K562 (cell line): Measurements from ENCODE around the gene POLR1A. TPM values are rescaled to one million over a fixed set of nuclear protein-coding genes. Genes with fewer than 3 reads are reported as not detected.

Experiments
- ATAC-seq: fragments of 200-7000 bp; cut with Tn5 transposase; 3 replicates; pipeline ENCODE4 v1.9.1; 2020; ENCODE audit warnings: moderate library complexity
- BruUV-seq: library from RNA; stranded (reverse); fragments of 400-500 nt; replicated peaks from 2 replicates; lab custom pipeline; 2021; lab: Mats Ljungman, UMichigan
- CTCF ChIA-PET: fragments of 300-600 bp; formaldehyde crosslinking; extraction: SDS; loops from one replicate; lab custom pipeline; 2021; ENCODE audit warnings: low intra/inter-chr PET ratio; lab: Yijun Ruan, JAX
- POLR2A ChIA-PET: fragments of 300-600, 350-650 bp; sonication (Branson Sonifier 250); formaldehyde crosslinking; extraction: SDS; loops from one replicate; lab custom pipeline; 2021; ENCODE audit warnings: antibody characterized with exemption, inconsistent platforms; lab: Yijun Ruan, JAX
- DNase-seq, 4 experiments: peaks; one replicate each; pipeline versions ENCODE4 v3.0.0 to v3.0.0-alpha.2; 2011 to 2018; ENCODE audit warnings: low spot score in 3 of 4, mixed read lengths in 3 of 4; ENCODE audit errors: extremely low read depth in 1 of 4
- FAIRE-seq: peaks from 2 replicates; lab custom pipeline; 2011; peaks lifted over from hg19 to GRCh38; lab: Jason Lieb, UNC
- H2AFZ ChIP-seq: 2 replicates; pipeline ENCODE4 v1.6.0; 2011; ENCODE audit warnings: low read depth, low read length, control low read depth, inconsistent platforms
- H3K27ac ChIP-seq: fragments of 200-600 bp; 3 replicates; pipeline ENCODE4 v1.8.0; 2011; ENCODE audit warnings: low read depth, mild to moderate bottlenecking, control low read depth, inconsistent platforms, low read length, moderate library complexity, mixed read lengths; ENCODE audit errors: extremely low read depth
- H3K27me3 ChIP-seq, 2 experiments: fragments of 300-600 bp in 1 of 2; 2 replicates in 1 of 2; 3 replicates in 1 of 2; pipeline versions ENCODE4 v1.6.0 to v1.8.0; 2011; ENCODE audit warnings: inconsistent platforms in 2 of 2, low read length in 2 of 2, mild to moderate bottlenecking in 1 of 2, mixed read lengths in 1 of 2, moderate library complexity in 1 of 2; ENCODE audit not compliant: control insufficient read depth in 2 of 2, insufficient read depth in 2 of 2
- H3K36me3 ChIP-seq: fragments of 300-600 bp; 3 replicates; pipeline ENCODE4 v1.8.0; 2011; ENCODE audit warnings: mild to moderate bottlenecking, low read length, inconsistent platforms; ENCODE audit not compliant: control insufficient read depth, insufficient read depth
- H3K4me1 ChIP-seq, 2 experiments: fragments of 200-600 bp in 1 of 2; replicated peaks in 1 of 2; 2 replicates in 1 of 2; 3 replicates in 1 of 2; pipeline versions ENCODE4 v1.5.1 to v1.8.0; 2011; ENCODE audit warnings: inconsistent platforms in 2 of 2, low read length in 2 of 2, mild to moderate bottlenecking in 1 of 2, mixed read lengths in 1 of 2, moderate library complexity in 1 of 2; ENCODE audit not compliant: control insufficient read depth in 2 of 2, insufficient read depth in 2 of 2
- H3K4me2 ChIP-seq: 2 replicates; pipeline ENCODE4 v1.6.1; 2011; ENCODE audit warnings: low read length, control low read depth, inconsistent platforms, mixed read lengths; ENCODE audit not compliant: insufficient read depth
- H3K4me3 ChIP-seq: fragments of 200-600 bp; sonication (generic), shearing (Covaris generic); 2 replicates; pipeline ENCODE4 v1.5.1; 2016; ENCODE audit warnings: control low read depth, inconsistent platforms
- H3K79me2 ChIP-seq: fragments of 200-600 bp; 3 replicates; pipeline ENCODE4 v1.8.0; 2011; ENCODE audit warnings: low read length, inconsistent platforms; ENCODE audit not compliant: control insufficient read depth, insufficient read depth
- H3K9ac ChIP-seq, 2 experiments: 2 replicates each; pipeline versions ENCODE4 v1.6.0 to v1.6.1; 2011; ENCODE audit warnings: low read depth in 2 of 2, low read length in 2 of 2, control low read depth in 1 of 2, inconsistent platforms in 1 of 2, mild to moderate bottlenecking in 1 of 2, mixed read lengths in 1 of 2; ENCODE audit not compliant: insufficient read depth in 1 of 2
- H3K9me1 ChIP-seq: one replicate; pipeline ENCODE4 v1.6.0; 2011; ENCODE audit warnings: inconsistent platforms, mild to moderate bottlenecking, low read length, moderate library complexity; ENCODE audit not compliant: control insufficient read depth, insufficient read depth
- H3K9me3 ChIP-seq: replicated peaks from 2 replicates; pipeline ENCODE4 v1.5.1; 2011; ENCODE audit warnings: low read depth, low read length, inconsistent platforms; ENCODE audit not compliant: control insufficient read depth, insufficient read depth
- H4K20me1 ChIP-seq: replicated peaks from 2 replicates; pipeline ENCODE4 v1.6.1; 2011; ENCODE audit warnings: low read length, inconsistent platforms, mixed read lengths; ENCODE audit not compliant: control insufficient read depth, insufficient read depth
- C11orf30 ChIP-seq: fragments of 450-650 bp; IDR thresholded peaks from 2 replicates; pipeline ENCODE4 v1.6.1; 2016; ENCODE audit warnings: low read depth, mild to moderate bottlenecking
- CREB5 ChIP-seq: fragments of 250-450 bp; sonication (Bioruptor Pico); IDR thresholded peaks from 2 replicates; pipeline ENCODE4 v1.5.0; 2020; ENCODE audit warnings: mild to moderate bottlenecking
- FOSL1 ChIP-seq: fragments of 200-800 bp; sonication (Bioruptor generic); conservative IDR thresholded peaks from 2 replicates; pipeline ENCODE4 v1.6.1; 2016; ENCODE audit warnings: missing genetic modification characterization, missing compliant biosample characterization
- ZNF764 ChIP-seq: fragments of 250-450 bp; sonication (Bioruptor Pico); IDR thresholded peaks from 2 replicates; pipeline ENCODE4 v1.4.0; 2020; ENCODE audit warnings: low read depth, mild to moderate bottlenecking, moderate library complexity
- WGBS: fragments of 100-300 bp; shearing (Covaris generic); methylation state at CpG from one replicate; pipeline ENCODE4 v1.1.6; 2016; ENCODE audit warnings: low coverage, mixed read lengths; ENCODE audit not compliant: insufficient coverage; ENCODE audit errors: missing lambda C conversion rate; 5-methylcytosine and 5-hydroxymethylcytosine counted together
- in situ Hi-C: fragments of 300-500 bp; cut with MboI; formaldehyde crosslinking; loops from 4 replicates; pipeline ENCODE4 v1.15.0; 2018; ENCODE audit warnings: inconsistent platforms, mixed read lengths
- intact Hi-C: fragments of 100-400 bp; cut with micrococcal nuclease; formaldehyde crosslinking; loops from 2 replicates; pipeline ENCODE4 v1.14.2; 2022
- polyA plus RNA-seq, 8 experiments: library from polyadenylated mRNA; depleted of rRNA in 4 of 8; stranded (reverse) in 5 of 8; unstranded in 3 of 8; fragments of >200 nt; fragmentation: Nextera tagmentation in 2 of 8; fragmentation: Illumina TruSeq in 1 of 8; extraction: Ambion mirVana in 2 of 8; extraction: Trizol in 1 of 8; gene quantifications; 2 replicates each; pipeline versions ENCODE4 v1.2.1 to v1.2.3, GENCODE V29; 2011 to 2014; ENCODE audit warnings: inconsistent platforms in 1 of 8, missing spikeins in 1 of 8
- total RNA-seq, 7 experiments: library from RNA; depleted of rRNA in 6 of 7; stranded (reverse); fragments of >200 nt in 6 of 7; fragmentation: Illumina TruSeq in 2 of 7; extraction: Trizol in 2 of 7; gene quantifications; 2 replicates each; pipeline versions ENCODE4 v1.2.1 to v1.2.3, GENCODE V29; 2011 to 2021; ENCODE audit warnings: low replicate concordance in 1 of 7

The POLR1A gene
- total and polyA plus RNA-seq, 9 of the 15 experiments (the other 6 are each of a cell fraction or from before 2014, with no cell fraction given): 3.0 to 72.1 (median 21.8) TPM

- no peaks in the 10 kb centered on the region for H4K20me1 ChIP-seq
- H3K4me3 ChIP-seq: no peak overlapping the region
- H3K27me3 ChIP-seq: no peaks in the 10 kb centered on the region
- no peak overlapping the region for H3K27ac ChIP-seq
- no peak overlapping the region for H3K9ac ChIP-seq
- FAIRE-seq (no peak), DNase-seq (no peak), ATAC-seq (no peak)
- H2AFZ ChIP-seq: no peak overlapping the region
- no peaks in the 10 kb centered on the region for H3K79me2 ChIP-seq
- H3K4me1 ChIP-seq: peaks cover 0 to 10% of the 10 kb centered on the region in 2 experiments; a peak in 2 of 5 replicates
- ChIA-PET POLR2A (interaction anchor here (0.5 to 1.0 kb wide), 4 partner anchors 12 to 200 kb away, joined by 3 to 7 read pairs (median 3); no protein-coding TSS in a partner anchor), CTCF (no interaction called here)
- no peaks in the 10 kb centered on the region for H3K9me3 ChIP-seq
- peaks cover 93% of the 10 kb centered on the region; the same call in 2 of the 3 replicates for H3K36me3 ChIP-seq
- TF ChIP-seq C11orf30: no peak
- no peak for TF ChIP-seq FOSL1
- TF ChIP-seq ZNF764 (CRISPR knock-in tag): no peak
- TF ChIP-seq CREB5: no peak
- intact Hi-C loops: loop anchor here (5.0 kb wide), 2 partner anchors 49 to 201 kb away; no protein-coding TSS in a partner anchor
- 91% methylated on average over 33 of the region's 33 CpGs for WGBS
- in situ Hi-C loops: no loop called here
- no peaks in the 10 kb centered on the region for H3K9me1 ChIP-seq
- no TSS peak for BruUV-seq
- no peak overlapping the region for H3K4me2 ChIP-seq
These were observed 77.5 kb downstream of the POLR1A start for GRCh38 chr2:86027922-86028765.
